H54 (cell line): Measurements from ENCODE around the gene ERCC5.

ENCODE experiments used
- DNase-seq: peaks from one replicate; pipeline ENCODE4 v3.0.0; 2011; ENCODE audit warnings: low spot score, mixed read lengths; ENCODE audit not compliant: insufficient read length
- FAIRE-seq: peaks from 3 replicates; lab custom pipeline; 2011; peaks lifted over from hg19 to GRCh38; lab: Jason Lieb, UNC
- POLR2A ChIP-seq: IDR thresholded peaks from 2 replicates; pipeline ENCODE4 v1.6.1; 2011; ENCODE audit warnings: low read depth, mild to moderate bottlenecking, low read length

The ERCC5 gene

GRCh38 chr13:102825400-102825799 lies 20.4 kb upstream of the ERCC5 start:
- TF ChIP-seq POLR2A, result no peak
- DNase-seq, result no peak
- FAIRE-seq, result no peak

GRCh38 chr13:102825921-102826706 lies 19.7 kb upstream of the ERCC5 start:
- TF ChIP-seq POLR2A, result no peak
- DNase-seq, result peak; percentile 45
- peak; percentile 100 for FAIRE-seq

- FAIRE-seq, result no peak
- TF ChIP-seq POLR2A, result no peak
- no peak for DNase-seq
Measured at GRCh38 chr13:102830646-102831045, 15.2 kb upstream of the ERCC5 start.

GRCh38 chr13:102836471-102836870 lies 9.4 kb upstream of the ERCC5 start:
- TF ChIP-seq POLR2A, result no peak
- FAIRE-seq, result peak; percentile 78
- DNase-seq, result no peak

- DNase-seq, result no peak
- no peak for TF ChIP-seq POLR2A
- no peak for FAIRE-seq
Measured at GRCh38 chr13:102838273-102838672, 7.6 kb upstream of the ERCC5 start.

- DNase-seq, result no peak
- no peak for TF ChIP-seq POLR2A
- FAIRE-seq, result peak; percentile 6
Measured at GRCh38 chr13:102838982-102839381, 6.8 kb upstream of the ERCC5 start.

GRCh38 chr13:102839462-102839861 lies 6.4 kb upstream of the ERCC5 start:
- no peak for TF ChIP-seq POLR2A
- no peak for DNase-seq
- no peak for FAIRE-seq

GRCh38 chr13:102845289-102845629 lies 573 bp upstream of the ERCC5 start:
- no peak for TF ChIP-seq POLR2A
- no peak for FAIRE-seq
- DNase-seq, result no peak

GRCh38 chr13:102846261-102847015 lies 606 bp downstream of the ERCC5 start:
- no peak for TF ChIP-seq POLR2A
- no peak for DNase-seq
- peak; percentile 55 for FAIRE-seq

GRCh38 chr13:102847272-102848234 lies 1.7 kb downstream of the ERCC5 start:
- TF ChIP-seq POLR2A, result no peak
- peak; percentile 94 for FAIRE-seq

GRCh38 chr13:102848956-102849355 lies 3.1 kb downstream of the ERCC5 start:
- DNase-seq (no peak), FAIRE-seq (peak; percentile 52)
- no peak for TF ChIP-seq POLR2A

More at GRCh38 chr13:102847272-102848234, 1.7 kb downstream of the ERCC5 start:
- no peak for DNase-seq

- no peak for TF ChIP-seq POLR2A
- no peak for FAIRE-seq
- DNase-seq, result no peak
Measured at GRCh38 chr13:102852556-102852955, 6.7 kb downstream of the ERCC5 start.

GRCh38 chr13:102854675-102855074 lies 8.8 kb downstream of the ERCC5 start:
- DNase-seq (no peak), FAIRE-seq (peak; percentile 66)
- no peak for TF ChIP-seq POLR2A
